ENCODE results near the gene HLF. TPM values are rescaled to one million over a fixed set of nuclear protein-coding genes. Genes with fewer than 3 reads are reported as not detected.
A peak's percentile ranks its signal among the peaks of the same experiment; 100 is the strongest.

Gene HLF
- total RNA-seq, 4 donors from 2014 or later: 7.7 to 14.8 (median 10.4) TPM

DNA sequence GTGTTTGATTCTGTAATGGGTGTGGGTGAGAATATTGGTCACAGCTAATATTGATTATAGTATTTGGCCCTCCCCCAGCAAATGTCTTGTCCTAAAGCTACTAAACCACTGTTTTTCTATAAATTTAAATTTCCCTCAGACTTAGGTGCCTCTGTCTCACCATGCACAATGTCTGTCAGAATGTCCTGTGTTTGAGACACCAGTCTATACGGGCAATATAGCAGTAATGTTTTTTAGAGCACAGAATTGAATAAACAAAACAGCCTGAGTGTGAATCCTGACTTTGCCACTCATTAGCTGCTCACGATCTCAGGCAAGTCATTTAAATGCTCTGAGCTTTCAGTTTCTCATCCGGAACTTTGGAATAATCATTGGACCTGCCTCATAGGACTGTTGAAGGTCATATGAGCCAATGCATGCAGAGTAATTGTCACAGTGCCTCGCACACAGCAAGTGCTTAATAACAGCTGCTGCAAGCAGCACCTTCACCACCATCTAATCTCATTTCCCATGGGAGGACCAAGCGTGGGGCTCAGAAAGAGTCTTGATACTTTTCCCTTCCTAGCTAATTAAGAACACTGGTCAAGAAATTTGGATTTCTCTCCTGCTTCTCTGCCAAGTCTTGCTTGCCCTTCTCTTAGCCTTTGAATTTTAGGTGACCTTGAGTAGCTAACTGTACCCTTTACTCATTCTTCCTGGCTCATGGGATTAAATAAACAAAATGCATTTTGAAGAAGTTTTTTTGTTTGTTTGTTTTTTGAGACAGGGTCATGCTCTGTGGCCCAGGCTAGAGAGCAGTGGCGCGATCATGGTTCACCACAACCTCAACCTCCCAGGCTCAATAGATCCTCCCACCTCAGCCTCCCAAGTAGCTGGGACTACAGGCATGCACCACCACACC lies 9.8 kb downstream of the HLF start:
- H3K4me1 ChIP-seq: peaks cover 35 to 48% of the 10 kb centered on the region in 2 donors
- H3K36me3 ChIP-seq: no peaks in the 10 kb centered on the region
- H3K27me3 ChIP-seq: no peaks in the 10 kb centered on the region
- DNase-seq (no peak), ATAC-seq (no peak)
- H3K27ac ChIP-seq: peak overlapping the region; percentile 79 to 83 (median 82)
- in situ Hi-C loops (cut with MboI; ENCODE audit: low sequenced_read_pairs in 4 of 4) (no loop called here), intact Hi-C loops (cut with DNase I; ENCODE audit: low total_unique reads) (loop anchor here (5.0 kb wide), 1 partner anchor 468 kb away; no protein-coding TSS in a partner anchor)
- no peak for TF ChIP-seq CTCF (IDR thresholded peaks at IDR 0.05 in 4 of 5, conservative IDR thresholded peaks at IDR 0.05 in 1 of 5)
- no peak for TF ChIP-seq POLR2A (IDR thresholded peaks at IDR 0.05)
- H3K9me3 ChIP-seq: no peaks in the 10 kb centered on the region
- H3K4me3 ChIP-seq: no peak overlapping the region

DNA sequence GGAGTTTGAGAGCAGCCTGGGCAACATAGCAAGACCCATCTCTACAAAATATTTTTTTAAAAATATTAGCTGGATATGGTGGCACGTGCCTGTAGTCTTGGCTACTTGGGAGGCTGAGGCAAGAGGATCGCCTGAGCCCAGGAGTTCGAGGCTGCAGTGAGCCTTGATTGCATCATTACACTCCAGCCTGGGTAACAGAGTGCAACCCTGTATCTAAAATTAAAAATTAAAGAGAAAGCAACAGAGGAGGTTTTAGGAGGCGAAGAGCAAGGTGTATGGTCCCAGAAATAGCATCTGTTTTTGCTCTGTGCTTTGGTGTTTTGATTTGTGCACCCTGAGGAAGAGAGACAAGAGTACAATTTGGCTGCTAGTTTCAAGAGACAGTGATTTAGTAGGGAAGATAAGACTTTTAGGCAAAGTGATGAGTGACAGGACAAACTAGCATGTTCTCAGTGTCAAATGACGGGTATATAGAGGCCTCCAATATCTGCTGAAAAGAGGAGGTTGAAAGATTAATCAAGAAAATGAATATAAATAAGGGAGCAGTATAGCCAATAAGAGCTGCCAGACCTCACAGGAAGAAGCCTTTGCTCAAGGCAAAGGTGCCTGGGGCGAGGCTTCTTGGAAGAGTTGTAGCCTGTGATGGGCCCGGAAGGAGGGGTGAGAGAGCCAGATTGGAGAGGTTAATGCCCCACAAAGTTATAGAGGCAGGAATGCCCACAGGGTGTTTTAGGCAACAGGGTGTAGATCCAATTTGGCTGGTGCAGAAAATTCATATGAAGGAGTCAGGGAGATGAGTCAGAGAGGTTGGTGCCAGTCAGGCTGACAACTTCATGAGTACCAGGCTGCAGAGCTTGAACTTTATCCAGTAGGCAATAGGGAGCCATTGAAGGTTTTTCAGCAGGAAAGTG lies 11.4 kb downstream of the HLF start:
- in situ Hi-C loops (cut with MboI; ENCODE audit: low sequenced_read_pairs in 4 of 4): no loop called here
- Histone ChIP-seq H3K4me3 (no peak overlapping the region), H3K27me3 (no peaks in the 10 kb centered on the region), H3K27ac (peak overlapping the region; percentile 38 to 65 (median 56)), H3K9me3 (no peaks in the 10 kb centered on the region), H3K4me1 (peaks cover 35 to 48% of the 10 kb centered on the region in 2 donors), H3K36me3 (no peaks in the 10 kb centered on the region)
- TF ChIP-seq CTCF (IDR thresholded peaks at IDR 0.05 in 4 of 5, conservative IDR thresholded peaks at IDR 0.05 in 1 of 5) (no peak), POLR2A (IDR thresholded peaks at IDR 0.05) (no peak)
- peak; percentile 69 to 79 for ATAC-seq
- peak; percentile 48 to 60 for DNase-seq
- intact Hi-C loops (cut with DNase I; ENCODE audit: low total_unique reads): loop anchor here (1.0 kb wide), 1 partner anchor 9 kb away; no protein-coding TSS in a partner anchor

- no peak for DNase-seq
- intact Hi-C loops (cut with DNase I; ENCODE audit: low total_unique reads) (no loop called here), in situ Hi-C loops (cut with MboI; ENCODE audit: low sequenced_read_pairs in 4 of 4) (no loop called here)
- H3K4me1 ChIP-seq: peaks cover 37 to 42% of the 10 kb centered on the region in 2 donors
- no peaks in the 10 kb centered on the region for H3K36me3 ChIP-seq
- H3K27ac ChIP-seq: peak overlapping the region in 2 of 4 donors; percentile 8 to 40
- ATAC-seq: no peak
- TF ChIP-seq CTCF (IDR thresholded peaks at IDR 0.05 in 4 of 5, conservative IDR thresholded peaks at IDR 0.05 in 1 of 5) (no peak), POLR2A (IDR thresholded peaks at IDR 0.05) (no peak)
- no peaks in the 10 kb centered on the region for H3K9me3 ChIP-seq
- H3K27me3 ChIP-seq: no peaks in the 10 kb centered on the region
- H3K4me3 ChIP-seq: no peak overlapping the region
These were observed 13.6 kb downstream of the HLF start for GRCh38 chr17:55278173-55278961.

DNA sequence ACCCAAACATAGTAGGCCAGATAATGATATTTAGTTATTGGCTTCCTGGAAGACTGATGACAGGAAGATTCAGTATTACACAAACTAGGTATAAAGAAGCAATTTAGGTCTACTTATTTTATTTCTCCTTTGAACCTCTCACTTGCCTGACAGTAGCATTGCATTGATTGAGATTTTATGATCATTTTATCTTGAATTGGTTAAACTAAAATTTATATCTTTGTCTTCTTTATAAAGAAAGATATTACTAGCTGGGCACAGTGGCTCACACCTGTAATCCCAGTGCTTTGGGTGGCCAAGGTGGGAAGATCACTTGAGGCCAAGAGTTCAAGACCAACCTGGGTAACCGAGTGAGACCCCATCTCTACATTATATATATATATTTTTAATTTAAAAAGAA lies 14.4 kb downstream of the HLF start:
- H3K27ac ChIP-seq: no peak overlapping the region
- no peak for TF ChIP-seq POLR2A (IDR thresholded peaks at IDR 0.05)
- TF ChIP-seq CTCF (IDR thresholded peaks at IDR 0.05 in 4 of 5, conservative IDR thresholded peaks at IDR 0.05 in 1 of 5): no peak
- no peaks in the 10 kb centered on the region for H3K36me3 ChIP-seq
- ATAC-seq (no peak), DNase-seq (no peak)
- in situ Hi-C loops (cut with MboI; ENCODE audit: low sequenced_read_pairs in 4 of 4): no loop called here
- H3K9me3 ChIP-seq: no peaks in the 10 kb centered on the region
- H3K27me3 ChIP-seq: no peaks in the 10 kb centered on the region
- H3K4me1 ChIP-seq: peaks cover 37 to 42% of the 10 kb centered on the region in 2 donors
- intact Hi-C loops (cut with DNase I; ENCODE audit: low total_unique reads): no loop called here
- no peak overlapping the region for H3K4me3 ChIP-seq

Measured in gastrocnemius medialis (tissue), 4 donors.